ENCODE measurements around the gene ELL2. TPM values are rescaled to one million over a fixed set of nuclear protein-coding genes. Genes with fewer than 3 reads are reported as not detected.

The ELL2 gene
- total RNA-seq, 1 donor: 302 TPM

GRCh38 chr5:95958310-95959014 lies 3.2 kb downstream of the ELL2 start:
- no peak for TF ChIP-seq CTCF (IDR thresholded peaks at IDR 0.05; ENCODE audit: insufficient read depth, low read depth, low read length)
- peak; percentile 51 for DNase-seq (ENCODE audit: low read depth)
- H3K4me3 ChIP-seq (ENCODE audit: low read depth, low read length): peak overlapping the region; percentile 93

GRCh38 chr5:95957561-95958203 lies 4.0 kb downstream of the ELL2 start:
- peak overlapping the region; percentile 93 for H3K4me3 ChIP-seq (ENCODE audit: low read depth, low read length)
- TF ChIP-seq CTCF (IDR thresholded peaks at IDR 0.05; ENCODE audit: insufficient read depth, low read depth, low read length): no peak
- DNase-seq (ENCODE audit: low read depth): no peak

- H3K4me3 ChIP-seq (ENCODE audit: low read depth, low read length): peak overlapping the region; percentile 93
- TF ChIP-seq CTCF (IDR thresholded peaks at IDR 0.05; ENCODE audit: insufficient read depth, low read depth, low read length): no peak
- no peak for DNase-seq (ENCODE audit: low read depth)
Measured at GRCh38 chr5:95956900-95957293, 4.8 kb downstream of the ELL2 start.

- no peak for TF ChIP-seq CTCF (IDR thresholded peaks at IDR 0.05; ENCODE audit: insufficient read depth, low read depth, low read length)
- peak; percentile 73 for DNase-seq (ENCODE audit: low read depth)
- H3K4me3 ChIP-seq (ENCODE audit: low read depth, low read length): peak overlapping the region; percentile 93
Measured at GRCh38 chr5:95956021-95956899, 5.4 kb downstream of the ELL2 start.

- H3K4me3 ChIP-seq (ENCODE audit: low read depth, low read length): no peak overlapping the region
- no peak for TF ChIP-seq CTCF (IDR thresholded peaks at IDR 0.05; ENCODE audit: insufficient read depth, low read depth, low read length)
- DNase-seq (ENCODE audit: low read depth): no peak
Measured at GRCh38 chr5:95954716-95955115, 6.9 kb downstream of the ELL2 start.

GRCh38 chr5:95953021-95953702 lies 8.5 kb downstream of the ELL2 start:
- TF ChIP-seq CTCF (IDR thresholded peaks at IDR 0.05; ENCODE audit: insufficient read depth, low read depth, low read length): no peak
- no peak overlapping the region for H3K4me3 ChIP-seq (ENCODE audit: low read depth, low read length)
- no peak for DNase-seq (ENCODE audit: low read depth)
